ENCODE data around the gene INSM2. TPM values are rescaled to one million over a fixed set of nuclear protein-coding genes. Genes with fewer than 3 reads are reported as not detected.
A peak's percentile ranks its signal among the peaks of the same experiment; 100 is the strongest.

Gene INSM2
- total and polyA plus RNA-seq, 2 of the 13 experiments (the other 11 are each of a cell fraction or from before 2014, with no cell fraction given), result not detected

- no peak for TF ChIP-seq ZNF34 (CRISPR knock-in tag; IDR thresholded peaks at IDR 0.05; ENCODE audit: borderline replicate concordance)
- no peak for TF ChIP-seq HINFP (CRISPR knock-in tag; IDR thresholded peaks at IDR 0.05; ENCODE audit: low read depth)
- TF ChIP-seq BHLHE40 (IDR thresholded peaks at IDR 0.05; ENCODE audit: low read length), result no peak
- no peak for TF ChIP-seq TGIF2 (CRISPR knock-in tag; IDR thresholded peaks at IDR 0.05)
- TF ChIP-seq DBP (CRISPR knock-in tag; IDR thresholded peaks at IDR 0.05; ENCODE audit: not compliant biosample characterization), result no peak
- no peak for TF ChIP-seq TFDP2 (CRISPR knock-in tag; IDR thresholded peaks at IDR 0.05)
- TF ChIP-seq BATF2 (CRISPR knock-in tag; IDR thresholded peaks at IDR 0.05), result no peak
- TF ChIP-seq NR2F6 (IDR thresholded peaks at IDR 0.05), result no peak
- TF ChIP-seq NR2F6 (CRISPR knock-in tag; IDR thresholded peaks at IDR 0.05), result peak; percentile 25; the same call in 1 of the 2 replicates
- TF ChIP-seq RXRB (CRISPR knock-in tag; IDR thresholded peaks at IDR 0.05; ENCODE audit: borderline replicate concordance), result 0 out of 2 replicates have a peak, but pooled peaks have one; percentile 71
- no peak for TF ChIP-seq CBX2 (IDR thresholded peaks at IDR 0.05; ENCODE audit: low read depth, low read length)
- no peak for TF ChIP-seq CBX2 (CRISPR knock-in tag; IDR thresholded peaks at IDR 0.05; ENCODE audit: low read depth)
- peak; percentile 41; the same call in 1 of the 2 replicates for TF ChIP-seq FOXO1 (CRISPR knock-in tag; IDR thresholded peaks at IDR 0.05)
- peak; percentile 48; the same call in 1 of the 2 replicates for TF ChIP-seq TARDBP (CRISPR knock-in tag; IDR thresholded peaks at IDR 0.05)
- no peak for TF ChIP-seq ATF6 (CRISPR knock-in tag; conservative IDR thresholded peaks at IDR 0.05)
- TF ChIP-seq ZNF737 (CRISPR knock-in tag; IDR thresholded peaks at IDR 0.05; ENCODE audit: borderline replicate concordance), result no peak
- TF ChIP-seq ATF4 (CRISPR knock-in tag; IDR thresholded peaks at IDR 0.05), result no peak
- no peak for TF ChIP-seq ZNF335 (CRISPR knock-in tag; IDR thresholded peaks at IDR 0.05)
- no peak for TF ChIP-seq POLR2AphosphoS2 (IDR thresholded peaks at IDR 0.05; ENCODE audit: low read depth, low read length)
- TF ChIP-seq GZF1 (CRISPR knock-in tag; IDR thresholded peaks at IDR 0.05), result no peak
- TF ChIP-seq RBM39 (IDR thresholded peaks at IDR 0.05; ENCODE audit: low read depth, low read length, poor library complexity, severe bottlenecking), result no peak
- TF ChIP-seq HNRNPK (IDR thresholded peaks at IDR 0.05; ENCODE audit: low read depth, low read length, poor library complexity, severe bottlenecking), result no peak
- no peak for TF ChIP-seq GATAD1 (CRISPR knock-in tag; IDR thresholded peaks at IDR 0.05)
- no peak for TF ChIP-seq HOXA7 (CRISPR knock-in tag; IDR thresholded peaks at IDR 0.05)
- no peak for TF ChIP-seq ZNF274 (CRISPR knock-in tag; IDR thresholded peaks at IDR 0.05)
- no peak for TF ChIP-seq ZNF776 (CRISPR knock-in tag; IDR thresholded peaks at IDR 0.05)
These were observed 41.4 kb upstream of the INSM2 start (continued) for GRCh38 chr14:35492569-35493014.

Data from HepG2 (cell line).